ENCODE results near the gene HK2.

HK2 gene

DNA sequence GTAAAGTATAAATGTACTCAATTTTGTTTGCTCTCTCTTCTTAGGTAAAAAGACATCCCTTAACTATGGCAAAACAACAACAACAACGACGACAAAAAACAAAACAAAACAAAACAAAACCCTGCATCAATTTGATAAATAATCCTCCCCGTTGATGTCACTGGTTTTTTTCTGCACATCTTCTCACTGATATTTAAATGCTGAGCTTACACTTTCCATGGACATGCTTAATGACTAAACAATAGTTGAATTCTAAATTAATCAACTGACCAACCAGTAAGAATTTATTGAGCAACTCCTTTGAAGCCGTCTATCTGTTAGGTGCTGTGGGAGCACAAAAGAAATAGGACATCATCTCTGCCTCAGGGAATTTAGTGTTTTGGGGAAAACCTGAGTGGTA, 104.3 kb downstream of the HK2 start:
- TF ChIP-seq POLR2AphosphoS5 (IDR thresholded peaks at IDR 0.05; ENCODE audit: low read depth, low read length) (no peak), SIN3A (IDR thresholded peaks at IDR 0.05; ENCODE audit: borderline replicate concordance, insufficient read depth, low read length) (no peak), FOXP2 (optimal IDR thresholded peaks at IDR 0.05; ENCODE audit: borderline replicate concordance, extremely low read depth, extremely low read length, insufficient read depth) (no peak), TAF1 (IDR thresholded peaks at IDR 0.05; ENCODE audit: borderline replicate concordance, insufficient read depth, low read length) (no peak)
- TF ChIP-seq, protein P1, sequence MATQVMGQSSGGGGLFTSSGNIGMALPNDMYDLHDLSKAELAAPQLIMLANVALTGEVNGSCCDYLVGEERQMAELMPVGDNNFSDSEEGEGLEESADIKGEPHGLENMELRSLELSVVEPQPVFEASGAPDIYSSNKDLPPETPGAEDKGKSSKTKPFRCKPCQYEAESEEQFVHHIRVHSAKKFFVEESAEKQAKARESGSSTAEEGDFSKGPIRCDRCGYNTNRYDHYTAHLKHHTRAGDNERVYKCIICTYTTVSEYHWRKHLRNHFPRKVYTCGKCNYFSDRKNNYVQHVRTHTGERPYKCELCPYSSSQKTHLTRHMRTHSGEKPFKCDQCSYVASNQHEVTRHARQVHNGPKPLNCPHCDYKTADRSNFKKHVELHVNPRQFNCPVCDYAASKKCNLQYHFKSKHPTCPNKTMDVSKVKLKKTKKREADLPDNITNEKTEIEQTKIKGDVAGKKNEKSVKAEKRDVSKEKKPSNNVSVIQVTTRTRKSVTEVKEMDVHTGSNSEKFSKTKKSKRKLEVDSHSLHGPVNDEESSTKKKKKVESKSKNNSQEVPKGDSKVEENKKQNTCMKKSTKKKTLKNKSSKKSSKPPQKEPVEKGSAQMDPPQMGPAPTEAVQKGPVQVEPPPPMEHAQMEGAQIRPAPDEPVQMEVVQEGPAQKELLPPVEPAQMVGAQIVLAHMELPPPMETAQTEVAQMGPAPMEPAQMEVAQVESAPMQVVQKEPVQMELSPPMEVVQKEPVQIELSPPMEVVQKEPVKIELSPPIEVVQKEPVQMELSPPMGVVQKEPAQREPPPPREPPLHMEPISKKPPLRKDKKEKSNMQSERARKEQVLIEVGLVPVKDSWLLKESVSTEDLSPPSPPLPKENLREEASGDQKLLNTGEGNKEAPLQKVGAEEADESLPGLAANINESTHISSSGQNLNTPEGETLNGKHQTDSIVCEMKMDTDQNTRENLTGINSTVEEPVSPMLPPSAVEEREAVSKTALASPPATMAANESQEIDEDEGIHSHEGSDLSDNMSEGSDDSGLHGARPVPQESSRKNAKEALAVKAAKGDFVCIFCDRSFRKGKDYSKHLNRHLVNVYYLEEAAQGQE (IDR thresholded peaks at IDR 0.05; ENCODE audit: insufficient read depth in 1 of 2, low read depth in 2 of 2, low read length in 2 of 2), result no peak

DNA sequence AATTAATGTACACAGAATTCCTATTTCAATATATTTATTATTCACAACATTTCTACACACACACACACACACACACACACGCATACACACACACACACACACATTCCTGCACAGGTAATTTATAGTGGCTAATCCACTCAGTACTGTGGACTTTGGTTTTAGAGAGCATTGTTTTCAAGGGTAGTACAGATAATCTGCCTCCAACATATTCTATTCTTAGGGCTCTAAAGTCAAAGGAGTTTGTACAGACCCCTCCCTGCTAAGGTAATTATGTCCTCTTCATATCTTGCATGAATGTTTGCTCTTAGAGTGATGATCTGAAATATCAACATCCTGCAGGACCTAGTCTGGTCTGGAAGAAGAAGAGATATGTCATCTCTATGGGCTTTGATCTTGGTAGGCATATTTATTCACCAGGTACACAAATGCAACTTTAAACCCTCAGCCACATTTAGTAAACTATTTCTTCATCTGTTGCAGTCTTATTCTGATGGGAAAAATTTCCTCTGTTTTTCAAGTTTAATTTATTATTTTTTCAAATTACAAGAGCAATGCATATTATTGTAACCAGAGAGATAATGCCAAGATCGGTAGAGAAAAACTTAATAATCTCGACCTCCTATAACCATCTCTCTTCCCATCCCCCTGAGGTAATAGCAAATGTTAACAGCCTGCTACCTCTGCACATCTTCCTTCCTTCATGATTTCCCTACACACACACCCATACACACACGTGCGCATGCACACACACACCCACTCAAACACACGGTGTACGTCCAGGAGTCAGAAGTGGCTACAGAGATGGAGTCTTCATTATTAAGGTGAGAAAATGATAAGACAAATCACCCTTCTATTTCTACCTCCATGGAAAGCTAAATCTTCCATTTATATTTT, 106.2 kb downstream of the HK2 start:
- TF ChIP-seq, protein P1 (IDR thresholded peaks at IDR 0.05; ENCODE audit: insufficient read depth in 1 of 2, low read depth in 2 of 2, low read length in 2 of 2), result no peak
- TF ChIP-seq TAF1 (IDR thresholded peaks at IDR 0.05; ENCODE audit: borderline replicate concordance, insufficient read depth, low read length) (no peak), SIN3A (IDR thresholded peaks at IDR 0.05; ENCODE audit: borderline replicate concordance, insufficient read depth, low read length) (no peak), FOXP2 (optimal IDR thresholded peaks at IDR 0.05; ENCODE audit: borderline replicate concordance, extremely low read depth, extremely low read length, insufficient read depth) (no peak), POLR2AphosphoS5 (IDR thresholded peaks at IDR 0.05; ENCODE audit: low read depth, low read length) (no peak)

DNA sequence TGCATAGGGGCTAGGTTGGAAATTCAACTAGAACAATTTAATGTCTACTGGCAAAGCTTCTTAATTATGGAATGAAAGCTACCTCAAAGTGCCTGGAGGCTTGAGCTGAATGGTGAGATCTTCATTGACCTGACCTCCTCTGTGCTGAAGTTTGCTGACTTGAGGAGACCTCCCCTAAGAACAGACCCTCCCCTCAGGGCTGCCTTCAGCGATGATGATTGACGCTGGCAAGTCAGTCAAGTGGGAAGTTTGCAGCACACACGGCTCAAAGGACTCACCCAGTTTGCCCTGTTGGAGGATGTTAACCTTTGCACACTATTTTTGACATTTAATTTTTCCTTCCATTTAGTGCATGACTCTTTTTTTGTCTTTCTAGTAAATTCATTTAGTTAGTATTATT, 107.4 kb downstream of the HK2 start:
- TF ChIP-seq SIN3A (IDR thresholded peaks at IDR 0.05; ENCODE audit: borderline replicate concordance, insufficient read depth, low read length) (no peak), TAF1 (IDR thresholded peaks at IDR 0.05; ENCODE audit: borderline replicate concordance, insufficient read depth, low read length) (no peak), POLR2AphosphoS5 (IDR thresholded peaks at IDR 0.05; ENCODE audit: low read depth, low read length) (no peak)
- TF ChIP-seq, protein P1 (IDR thresholded peaks at IDR 0.05; ENCODE audit: insufficient read depth in 1 of 2, low read depth in 2 of 2, low read length in 2 of 2), result no peak

DNA sequence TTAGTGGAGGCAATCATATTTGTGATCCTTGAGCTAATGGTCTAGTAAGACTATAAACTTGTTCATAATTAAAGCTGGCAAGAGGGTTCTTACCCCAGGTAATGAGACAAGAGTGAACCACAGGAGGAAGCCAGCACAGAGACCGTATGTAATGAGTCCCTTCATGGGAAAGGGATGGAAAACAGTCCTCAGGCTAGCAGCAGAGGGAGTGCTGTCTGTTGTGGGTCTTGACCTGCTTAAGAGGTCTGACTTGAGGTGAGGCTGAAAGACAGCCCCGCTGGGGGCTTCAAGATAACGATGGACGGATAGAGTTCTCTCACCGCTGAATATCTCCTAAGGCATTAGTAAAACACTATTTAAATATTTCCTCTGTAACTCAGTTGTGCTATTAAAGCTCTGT, 108.3 kb downstream of the HK2 start:
- TF ChIP-seq TAF1 (IDR thresholded peaks at IDR 0.05; ENCODE audit: borderline replicate concordance, insufficient read depth, low read length) (no peak), POLR2AphosphoS5 (IDR thresholded peaks at IDR 0.05; ENCODE audit: low read depth, low read length) (no peak), FOXP2 (optimal IDR thresholded peaks at IDR 0.05; ENCODE audit: borderline replicate concordance, extremely low read depth, extremely low read length, insufficient read depth) (no peak), SIN3A (IDR thresholded peaks at IDR 0.05; ENCODE audit: borderline replicate concordance, insufficient read depth, low read length) (no peak)
- TF ChIP-seq, protein P1 (IDR thresholded peaks at IDR 0.05; ENCODE audit: insufficient read depth in 1 of 2, low read depth in 2 of 2, low read length in 2 of 2), result no peak
